ENCODE data around the gene GON4L.
"Not testable (repeated sequence)": the region's sequence is repeated elsewhere in the genome, so short reads cannot be mapped to it uniquely, and the experiment has no call there.

- not testable (repeated sequence) for TF ChIP-seq POLR2A (IDR thresholded peaks at IDR 0.05; ENCODE audit: low read depth, low read length); SMC3 (IDR thresholded peaks at IDR 0.05; ENCODE audit: low read depth, low read length); RAD21 (IDR thresholded peaks at IDR 0.05; ENCODE audit: low read length); ELK1 (IDR thresholded peaks at IDR 0.05; ENCODE audit: borderline replicate concordance, low read depth, low read length)
- TF ChIP-seq, protein P1, sequence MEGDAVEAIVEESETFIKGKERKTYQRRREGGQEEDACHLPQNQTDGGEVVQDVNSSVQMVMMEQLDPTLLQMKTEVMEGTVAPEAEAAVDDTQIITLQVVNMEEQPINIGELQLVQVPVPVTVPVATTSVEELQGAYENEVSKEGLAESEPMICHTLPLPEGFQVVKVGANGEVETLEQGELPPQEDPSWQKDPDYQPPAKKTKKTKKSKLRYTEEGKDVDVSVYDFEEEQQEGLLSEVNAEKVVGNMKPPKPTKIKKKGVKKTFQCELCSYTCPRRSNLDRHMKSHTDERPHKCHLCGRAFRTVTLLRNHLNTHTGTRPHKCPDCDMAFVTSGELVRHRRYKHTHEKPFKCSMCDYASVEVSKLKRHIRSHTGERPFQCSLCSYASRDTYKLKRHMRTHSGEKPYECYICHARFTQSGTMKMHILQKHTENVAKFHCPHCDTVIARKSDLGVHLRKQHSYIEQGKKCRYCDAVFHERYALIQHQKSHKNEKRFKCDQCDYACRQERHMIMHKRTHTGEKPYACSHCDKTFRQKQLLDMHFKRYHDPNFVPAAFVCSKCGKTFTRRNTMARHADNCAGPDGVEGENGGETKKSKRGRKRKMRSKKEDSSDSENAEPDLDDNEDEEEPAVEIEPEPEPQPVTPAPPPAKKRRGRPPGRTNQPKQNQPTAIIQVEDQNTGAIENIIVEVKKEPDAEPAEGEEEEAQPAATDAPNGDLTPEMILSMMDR (conservative IDR thresholded peaks at IDR 0.05; ENCODE audit: low read depth, low read length): not testable (repeated sequence)
These were observed 109.4 kb downstream of the GON4L start for GRCh38 chr1:155747586-155747985.

Measured in IMR-90 (cell line).